CD4-positive, CD25-positive, alpha-beta regulatory T cell (primary cell): ENCODE data around the gene CDKAL1. TPM values are rescaled to one million over a fixed set of nuclear protein-coding genes. Genes with fewer than 3 reads are reported as not detected.
A peak's percentile ranks its signal among the peaks of the same experiment; 100 is the strongest.

Source experiments
- ATAC-seq, 2 donors: fragments of 150-1000 bp; cut with Tn5 transposase; one replicate each; pipeline ENCODE4 v1.10.0; 2021; ENCODE audit warnings: low read depth in 2 of 2, moderate number of reproducible peaks in 2 of 2, moderate library complexity in 1 of 2
- DNase-seq, 3 donors: peaks; one replicate each; pipeline versions ENCODE4 v3.0.0 to v3.0.0-alpha.2; 2012 to 2022; ENCODE audit warnings: mixed read lengths in 1 of 3
- H3K27ac ChIP-seq: one replicate; pipeline ENCODE4 v1.7.0; 2013; ENCODE audit warnings: mild to moderate bottlenecking, low read length; ENCODE audit not compliant: insufficient read depth, poor library complexity, severe bottlenecking
- H3K27me3 ChIP-seq: one replicate; pipeline ENCODE4 v1.7.0; 2013; ENCODE audit warnings: low read length; ENCODE audit not compliant: control insufficient read depth, insufficient read depth
- H3K36me3 ChIP-seq: one replicate; pipeline ENCODE4 v1.7.0; 2013; ENCODE audit warnings: mild to moderate bottlenecking, low read length, moderate library complexity; ENCODE audit not compliant: control insufficient read depth, insufficient read depth
- H3K4me1 ChIP-seq: 2 replicates; pipeline ENCODE4 v1.7.0; 2013; ENCODE audit warnings: mild to moderate bottlenecking, low read length; ENCODE audit not compliant: insufficient read depth, control insufficient read depth, poor library complexity, severe bottlenecking
- H3K4me3 ChIP-seq: one replicate; pipeline ENCODE4 v1.7.0; 2013; ENCODE audit warnings: low read depth, mild to moderate bottlenecking, low read length, moderate library complexity
- H3K9me3 ChIP-seq, 2 experiments: 1 replicate in 1 of 2; 2 replicates in 1 of 2; pipeline ENCODE4 v1.7.0; 2013; ENCODE audit warnings: low read length in 2 of 2, mild to moderate bottlenecking in 1 of 2, moderate library complexity in 1 of 2; ENCODE audit not compliant: control insufficient read depth in 2 of 2
- H3K27ac Mint-ChIP-seq, 3 donors: one replicate each; pipeline ENCODE4 v1.8.0; 2020 to 2022; ENCODE audit warnings: mild to moderate bottlenecking in 3 of 3, mixed read lengths in 3 of 3, moderate library complexity in 2 of 3
- H3K27me3 Mint-ChIP-seq: one replicate; pipeline ENCODE4 v1.8.0; 2022; ENCODE audit warnings: mild to moderate bottlenecking, mixed read lengths
- H3K36me3 Mint-ChIP-seq: one replicate; pipeline ENCODE4 v1.8.0; 2020; ENCODE audit warnings: mixed read lengths
- H3K4me1 Mint-ChIP-seq, 4 donors: one replicate each; pipeline ENCODE4 v1.8.0; 2020 to 2022; ENCODE audit warnings: mixed read lengths in 4 of 4, mild to moderate bottlenecking in 1 of 4
- H3K4me3 Mint-ChIP-seq, 4 donors: one replicate each; pipeline ENCODE4 v1.8.0; 2020 to 2022; ENCODE audit warnings: mild to moderate bottlenecking in 4 of 4, mixed read lengths in 4 of 4, moderate library complexity in 3 of 4
- H3K9me3 Mint-ChIP-seq, 7 donors: one replicate each; pipeline ENCODE4 v1.8.0; 2020 to 2022; ENCODE audit warnings: mixed read lengths in 7 of 7, mild to moderate bottlenecking in 3 of 7, moderate library complexity in 2 of 7
- polyA plus RNA-seq, 4 donors: library from polyadenylated mRNA; unstranded; fragments of 300-500 nt; fragmentation: Illumina TruSeq; gene quantifications; one replicate each; pipeline ENCODE4 v1.2.3, GENCODE V29; 2021
- total RNA-seq: library from RNA; stranded (reverse); gene quantifications from one replicate; pipeline ENCODE4 v1.2.3, GENCODE V29; 2022

The CDKAL1 gene
- total and polyA plus RNA-seq, 5 donors from 2014 or later: 26.1 to 39.4 (median 30.4) TPM

- Histone ChIP-seq H3K4me1 (no peaks in the 10 kb centered on the region), H3K9me3 (peaks cover 17 to 40% of the 10 kb centered on the region in 2 experiments), H3K36me3 (peaks cover 3% of the 10 kb centered on the region), H3K4me3 (no peak overlapping the region), H3K27me3 (no peaks in the 10 kb centered on the region), H3K27ac (no peak overlapping the region)
- H3K27me3 Mint-ChIP-seq: no peaks in the 10 kb centered on the region
- ATAC-seq: no peak
- H3K36me3 Mint-ChIP-seq: peaks cover 54% of the 10 kb centered on the region
- H3K9me3 Mint-ChIP-seq: peaks cover 1 to 40% (median 20%) of the 10 kb centered on the region in 7 donors
- DNase-seq: no peak
- H3K4me3 Mint-ChIP-seq: no peak overlapping the region
- no peak overlapping the region for H3K27ac Mint-ChIP-seq
- peaks cover 0 to 12% (median 8%) of the 10 kb centered on the region in 4 donors for H3K4me1 Mint-ChIP-seq
These were observed 347.8 kb downstream of the CDKAL1 start for GRCh38 chr6:20882014-20882413.

DNA sequence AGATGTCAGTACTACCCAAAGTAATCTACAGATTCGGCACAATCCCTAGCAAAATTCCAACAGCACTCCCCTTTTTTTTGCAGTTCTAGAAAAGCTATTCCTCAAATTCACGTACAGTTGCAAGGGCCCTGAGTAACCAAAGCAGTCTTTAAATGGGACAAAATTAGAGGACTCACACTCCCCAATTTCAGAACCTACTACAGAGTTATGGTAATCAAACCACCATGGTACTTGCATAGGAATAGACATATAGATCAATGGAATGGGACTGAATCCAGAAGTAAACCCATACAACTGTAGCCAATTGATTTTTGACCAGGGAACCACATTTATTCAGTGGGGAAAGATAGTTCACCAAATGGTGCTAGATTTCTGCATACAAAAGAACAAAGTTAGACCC, 350.8 kb downstream of the CDKAL1 start:
- Mint-ChIP-seq H3K27me3 (no peaks in the 10 kb centered on the region), H3K36me3 (peaks cover 51% of the 10 kb centered on the region), H3K4me3 (no peak overlapping the region), H3K9me3 (peaks cover 4 to 46% (median 21%) of the 10 kb centered on the region in 7 donors), H3K4me1 (peaks cover 0 to 2% (median 0%) of the 10 kb centered on the region in 4 donors), H3K27ac (no peak overlapping the region)
- peaks cover 18 to 40% of the 10 kb centered on the region in 2 experiments for H3K9me3 ChIP-seq
- H3K4me3 ChIP-seq: no peak overlapping the region
- no peak overlapping the region for H3K27ac ChIP-seq
- no peaks in the 10 kb centered on the region for H3K4me1 ChIP-seq
- no peaks in the 10 kb centered on the region for H3K27me3 ChIP-seq
- H3K36me3 ChIP-seq: peaks cover 3% of the 10 kb centered on the region
- ATAC-seq (no peak), DNase-seq (no peak)

DNA sequence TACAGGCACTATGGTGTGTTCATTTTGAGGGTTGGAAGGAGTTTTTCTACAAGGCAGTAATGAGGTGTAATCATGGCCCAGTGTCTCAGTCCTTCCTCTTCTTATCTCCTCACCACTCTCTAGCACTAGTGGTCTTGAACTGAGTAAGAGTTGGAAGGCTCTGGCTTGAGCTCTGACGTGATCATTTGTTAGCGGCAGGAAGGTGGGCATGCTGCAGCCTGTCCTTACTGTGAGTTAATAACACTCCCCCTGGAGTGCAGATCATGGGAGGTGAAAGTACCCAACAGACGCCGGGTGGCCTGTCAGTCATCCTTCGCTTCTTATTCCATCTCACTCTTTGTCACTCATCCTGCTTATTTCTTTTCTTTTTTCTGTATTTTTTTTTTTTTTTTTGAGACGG, 356.9 kb downstream of the CDKAL1 start:
- ATAC-seq (no peak), DNase-seq (no peak)
- Histone ChIP-seq H3K4me1 (no peaks in the 10 kb centered on the region), H3K36me3 (no peaks in the 10 kb centered on the region), H3K4me3 (no peak overlapping the region), H3K9me3 (peaks cover 0 to 1% of the 10 kb centered on the region in 2 experiments), H3K27ac (no peak overlapping the region), H3K27me3 (no peaks in the 10 kb centered on the region)
- Mint-ChIP-seq H3K4me3 (no peak overlapping the region), H3K9me3 (peaks cover 2 to 12% (median 7%) of the 10 kb centered on the region in 7 donors), H3K27ac (no peak overlapping the region), H3K36me3 (peaks cover 20% of the 10 kb centered on the region), H3K27me3 (no peaks in the 10 kb centered on the region), H3K4me1 (peaks cover 0 to 3% (median 0%) of the 10 kb centered on the region in 4 donors)

DNA sequence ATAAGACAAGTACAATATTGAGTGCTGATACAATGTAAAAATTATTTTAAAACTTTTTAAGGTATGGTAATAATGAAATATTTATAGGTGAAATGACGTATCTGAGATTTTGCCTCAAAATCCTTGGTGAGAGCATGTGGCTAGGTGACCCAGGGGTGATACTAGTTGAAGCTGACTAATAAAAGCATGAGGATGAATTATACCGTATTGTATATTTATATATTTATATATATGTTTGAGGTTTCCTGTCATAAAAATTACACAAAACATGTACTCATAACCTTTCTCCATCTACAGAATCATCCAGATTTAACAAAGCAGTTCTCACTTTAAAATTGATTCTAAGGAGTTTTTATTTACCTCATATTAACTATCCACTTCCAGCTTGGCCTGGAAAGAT, 358.1 kb downstream of the CDKAL1 start:
- no peak for ATAC-seq
- peaks cover 28% of the 10 kb centered on the region for H3K36me3 Mint-ChIP-seq
- Histone ChIP-seq H3K4me3 (no peak overlapping the region), H3K27me3 (no peaks in the 10 kb centered on the region), H3K9me3 (peaks cover 0 to 1% of the 10 kb centered on the region in 2 experiments), H3K27ac (no peak overlapping the region), H3K36me3 (no peaks in the 10 kb centered on the region), H3K4me1 (no peaks in the 10 kb centered on the region)
- no peak overlapping the region for H3K4me3 Mint-ChIP-seq
- H3K27ac Mint-ChIP-seq: no peak overlapping the region
- H3K27me3 Mint-ChIP-seq: no peaks in the 10 kb centered on the region
- H3K9me3 Mint-ChIP-seq: peaks cover 2 to 8% (median 4%) of the 10 kb centered on the region in 7 donors
- DNase-seq: no peak
- peaks cover 0 to 3% (median 0%) of the 10 kb centered on the region in 4 donors for H3K4me1 Mint-ChIP-seq

DNA sequence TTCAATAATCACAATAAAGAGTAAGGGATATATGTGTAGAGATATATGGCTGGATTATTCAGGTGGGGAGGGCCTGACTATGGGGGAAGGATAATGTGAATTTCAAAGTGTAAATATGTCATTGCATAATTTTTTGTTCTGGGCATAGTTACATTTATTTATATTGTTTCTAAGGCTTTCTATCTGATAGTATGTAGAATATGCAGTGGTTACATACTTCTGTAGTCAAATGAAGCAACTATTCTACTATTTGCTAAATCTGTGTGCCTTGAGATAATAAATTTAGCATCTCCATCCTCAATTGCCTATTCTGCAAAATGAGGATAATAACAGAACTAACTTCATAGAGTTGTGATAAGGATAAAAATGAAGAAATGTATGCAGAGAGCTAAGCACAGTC, 359.2 kb downstream of the CDKAL1 start:
- Mint-ChIP-seq H3K27me3 (no peaks in the 10 kb centered on the region), H3K9me3 (peaks cover 0 to 5% (median 3%) of the 10 kb centered on the region in 7 donors), H3K4me3 (no peak overlapping the region), H3K36me3 (peaks cover 32% of the 10 kb centered on the region), H3K27ac (no peak overlapping the region), H3K4me1 (peaks cover 0 to 3% (median 0%) of the 10 kb centered on the region in 4 donors)
- DNase-seq: no peak
- H3K27ac ChIP-seq: no peak overlapping the region
- no peaks in the 10 kb centered on the region for H3K36me3 ChIP-seq
- no peaks in the 10 kb centered on the region for H3K4me1 ChIP-seq
- H3K4me3 ChIP-seq: no peak overlapping the region
- H3K9me3 ChIP-seq: no peaks in the 10 kb centered on the region
- ATAC-seq: no peak
- H3K27me3 ChIP-seq: no peaks in the 10 kb centered on the region

- Histone ChIP-seq H3K36me3 (peaks cover 3% of the 10 kb centered on the region), H3K27me3 (no peaks in the 10 kb centered on the region), H3K9me3 (peaks cover 0 to 3% of the 10 kb centered on the region in 2 experiments), H3K4me1 (no peaks in the 10 kb centered on the region), H3K4me3 (no peak overlapping the region), H3K27ac (no peak overlapping the region)
- no peak overlapping the region for H3K4me3 Mint-ChIP-seq
- no peak for DNase-seq
- ATAC-seq: no peak
- no peaks in the 10 kb centered on the region for H3K27me3 Mint-ChIP-seq
- peaks cover 0 to 9% (median 2%) of the 10 kb centered on the region in 4 donors for H3K4me1 Mint-ChIP-seq
- H3K9me3 Mint-ChIP-seq: peaks cover 0 to 17% (median 8%) of the 10 kb centered on the region in 7 donors
- peaks cover 54% of the 10 kb centered on the region for H3K36me3 Mint-ChIP-seq
- H3K27ac Mint-ChIP-seq: no peak overlapping the region
These were observed 366.3 kb downstream of the CDKAL1 start for GRCh38 chr6:20900389-20901160.

GRCh38 chr6:20905377-20905776, 371.1 kb downstream of the CDKAL1 start:
- Mint-ChIP-seq H3K36me3 (peaks cover 38% of the 10 kb centered on the region), H3K4me3 (no peak overlapping the region), H3K9me3 (peaks cover 0 to 13% (median 8%) of the 10 kb centered on the region in 7 donors), H3K4me1 (peaks cover 0 to 5% (median 2%) of the 10 kb centered on the region in 4 donors), H3K27me3 (no peaks in the 10 kb centered on the region), H3K27ac (no peak overlapping the region)
- DNase-seq: no peak
- H3K9me3 ChIP-seq: peaks cover 0 to 3% of the 10 kb centered on the region in 2 experiments
- H3K4me1 ChIP-seq: no peaks in the 10 kb centered on the region
- no peak overlapping the region for H3K27ac ChIP-seq
- peaks cover 3% of the 10 kb centered on the region for H3K36me3 ChIP-seq
- ATAC-seq: no peak
- no peaks in the 10 kb centered on the region for H3K27me3 ChIP-seq
- no peak overlapping the region for H3K4me3 ChIP-seq

DNA sequence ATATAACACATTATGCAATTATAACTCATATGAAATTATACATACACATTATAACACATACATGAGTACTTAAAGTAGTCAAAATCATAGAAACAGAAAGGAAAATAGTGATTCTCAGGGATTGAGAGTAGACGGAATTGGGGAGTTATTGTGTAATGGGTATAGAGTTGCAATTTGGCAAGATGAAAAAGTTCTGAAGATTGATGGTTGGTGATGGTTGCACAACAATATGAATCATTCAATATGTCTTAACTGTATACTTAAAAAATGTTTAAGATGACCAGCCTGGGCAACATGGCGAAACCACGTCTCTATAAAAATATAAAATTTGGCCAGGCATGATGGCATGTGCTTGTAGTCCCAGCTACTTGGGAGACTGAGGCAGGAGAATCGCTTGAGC, 372.7 kb downstream of the CDKAL1 start:
- Mint-ChIP-seq H3K4me3 (no peak overlapping the region), H3K9me3 (peaks cover 0 to 16% (median 8%) of the 10 kb centered on the region in 7 donors), H3K4me1 (peaks cover 0 to 3% (median 0%) of the 10 kb centered on the region in 4 donors), H3K27me3 (no peaks in the 10 kb centered on the region), H3K27ac (peak overlapping the region in 1 of 3 donors; percentile 21), H3K36me3 (peaks cover 30% of the 10 kb centered on the region)
- DNase-seq (no peak), ATAC-seq (no peak)
- H3K27me3 ChIP-seq: no peaks in the 10 kb centered on the region
- peaks cover 0 to 3% of the 10 kb centered on the region in 2 experiments for H3K9me3 ChIP-seq
- no peaks in the 10 kb centered on the region for H3K4me1 ChIP-seq
- H3K4me3 ChIP-seq: no peak overlapping the region
- no peak overlapping the region for H3K27ac ChIP-seq
- peaks cover 3% of the 10 kb centered on the region for H3K36me3 ChIP-seq
